HEK293 (cell line): Measurements from ENCODE around the gene ZNF76.

Experiments
- CTCF ChIP-seq: fragments of 450-650 bp; formaldehyde crosslinking; IDR thresholded peaks from 2 replicates; pipeline ENCODE4 v1.5.1; 2016; ENCODE audit warnings: missing biosample characterization, missing genetic modification characterization
- GLIS1 ChIP-seq: fragments of 450-650 bp; formaldehyde crosslinking; IDR thresholded peaks from 2 replicates; pipeline ENCODE4 v1.5.1; 2016; ENCODE audit warnings: missing biosample characterization, missing genetic modification characterization
- OVOL3 ChIP-seq: fragments of 450-650 bp; formaldehyde crosslinking; IDR thresholded peaks from 2 replicates; pipeline ENCODE4 v1.5.1; 2016; ENCODE audit warnings: missing biosample characterization, missing genetic modification characterization

GRCh38 chr6:35242486-35242885 is 17.0 kb upstream of the ZNF76 start:
- TF ChIP-seq OVOL3 (tag by site-specific recombination) (no peak), CTCF (tag by site-specific recombination) (no peak), GLIS1 (0 out of 2 replicates have a peak, but pooled peaks have one; percentile 11)
